Kidney tubule cell (primary cell): Measurements from ENCODE around the gene ASTE1.
"Not testable (repeated sequence)": the region's sequence is repeated elsewhere in the genome, so short reads cannot be mapped to it uniquely, and the experiment has no call there.

Experiments
- DNase-seq: peaks from one replicate; pipeline ENCODE4 v3.0.0-alpha.2; 2018; ENCODE audit warnings: low spot score

The ASTE1 gene

DNA sequence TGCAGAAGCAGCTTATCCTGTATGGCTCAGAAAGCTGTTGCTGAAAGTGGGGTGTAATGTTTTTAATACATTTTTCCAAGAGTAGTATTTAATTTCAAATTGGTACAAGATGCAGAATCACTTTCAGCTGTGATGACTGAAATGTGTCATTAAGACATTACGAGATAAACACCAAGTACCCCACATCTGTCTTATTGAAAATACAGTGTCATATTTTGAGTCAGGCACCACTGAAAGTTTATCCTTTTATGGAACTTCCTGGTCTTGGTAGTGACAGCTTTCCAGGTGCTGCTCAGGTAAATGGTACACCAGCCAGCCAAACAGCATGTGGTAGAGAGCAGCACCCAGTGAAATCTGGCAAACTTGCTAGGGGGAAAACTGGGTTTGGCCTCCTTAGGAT, 16.9 kb downstream of the ASTE1 start:
- DNase-seq: no peak

- DNase-seq: no peak
Measured at GRCh38 chr3:131008326-131008725, 18.3 kb downstream of the ASTE1 start.

- DNase-seq: no peak
Measured at GRCh38 chr3:131007782-131008181, 18.8 kb downstream of the ASTE1 start.

DNA sequence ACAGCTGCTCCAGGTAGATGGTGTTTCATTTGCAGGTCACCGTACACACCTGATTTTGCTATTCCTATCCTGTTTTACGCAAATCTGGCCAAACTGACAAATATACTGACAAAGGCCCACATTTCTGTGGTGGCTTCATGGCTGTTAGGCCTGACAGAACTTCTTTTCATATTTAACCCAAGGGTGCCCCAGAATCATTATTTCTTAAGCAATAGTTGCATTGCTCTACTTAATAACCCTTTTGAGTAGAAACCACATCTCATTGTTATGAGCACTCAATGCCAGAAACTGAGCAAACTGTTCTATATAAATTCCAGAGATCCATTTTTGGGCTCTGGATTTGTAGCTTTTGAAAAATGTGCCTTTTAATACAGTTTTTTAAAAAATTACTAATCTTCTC, 19.4 kb downstream of the ASTE1 start:
- no peak for DNase-seq

DNA sequence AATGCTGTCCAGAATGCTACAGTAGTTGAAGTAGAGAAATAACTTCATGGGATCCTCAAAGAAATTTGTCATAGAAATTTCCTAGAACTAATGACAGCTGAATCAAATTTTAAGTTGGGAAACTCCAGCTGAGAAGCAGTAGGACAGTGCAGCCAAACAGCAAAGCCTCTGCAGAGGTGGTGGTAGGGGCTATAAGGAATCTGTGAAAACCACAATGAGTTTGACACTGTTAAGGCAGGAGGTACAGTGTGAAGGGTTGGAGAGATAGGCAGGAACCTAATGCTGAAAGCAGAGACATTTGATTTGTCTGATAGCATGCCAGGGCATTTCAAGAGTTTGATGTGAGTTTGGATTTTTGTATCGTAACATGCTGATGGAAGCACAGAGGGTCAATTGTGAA, 22.0 kb downstream of the ASTE1 start:
- DNase-seq: no peak

GRCh38 chr3:131001071-131001470, 25.6 kb downstream of the ASTE1 start:
- no peak for DNase-seq

DNA sequence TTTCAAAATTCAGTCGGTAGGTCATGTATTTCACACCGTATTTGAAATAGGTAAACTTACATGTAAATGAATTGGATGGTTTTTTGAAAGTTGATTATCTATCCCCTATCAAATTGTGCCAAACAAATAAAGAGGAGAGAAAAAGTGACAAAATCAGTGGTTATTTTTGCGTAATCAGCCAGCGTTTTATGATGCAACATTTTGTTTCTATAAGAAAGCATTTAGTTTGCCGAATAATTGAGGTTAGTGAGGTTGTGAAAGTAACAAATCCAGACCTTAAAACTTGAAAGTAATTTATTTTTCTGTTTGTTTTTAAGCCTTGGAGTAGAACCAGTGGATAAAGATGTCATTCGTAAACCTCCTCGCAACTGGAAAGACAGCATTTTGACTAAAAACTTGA, 29.3 kb downstream of the ASTE1 start:
- no peak for DNase-seq

- DNase-seq: no peak
Measured at GRCh38 chr3:130992344-130992743, 34.3 kb downstream of the ASTE1 start.

DNA sequence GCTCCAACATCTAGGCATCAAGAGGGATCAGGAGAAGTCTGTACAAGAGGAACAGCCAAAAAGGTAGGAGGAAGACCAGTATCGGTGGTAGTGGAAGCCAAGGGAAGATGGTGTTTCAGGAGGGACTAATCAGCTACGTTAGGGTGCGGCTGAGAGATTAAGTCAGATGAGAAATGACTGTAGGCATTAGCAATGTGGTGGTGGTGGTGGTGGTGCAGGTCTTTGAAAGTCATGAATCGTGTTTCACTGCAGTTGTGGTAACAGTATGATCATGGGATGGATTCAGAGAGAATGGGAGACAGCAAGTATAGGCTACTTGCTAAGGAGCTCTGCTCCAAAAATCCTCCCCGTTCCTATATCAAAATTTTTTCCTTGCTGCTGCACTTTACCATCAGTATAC, 35.5 kb downstream of the ASTE1 start:
- DNase-seq: no peak

- DNase-seq: peak; percentile 12
Measured at GRCh38 chr3:130990282-130990681, 36.3 kb downstream of the ASTE1 start.

- DNase-seq: no peak
Measured at GRCh38 chr3:130981469-130981868, 45.2 kb downstream of the ASTE1 start.

GRCh38 chr3:130979117-130979516, 47.5 kb downstream of the ASTE1 start:
- no peak for DNase-seq

GRCh38 chr3:130976706-130977105, 49.9 kb downstream of the ASTE1 start:
- DNase-seq: no peak

GRCh38 chr3:130975251-130975650, 51.4 kb downstream of the ASTE1 start:
- DNase-seq: no peak

- DNase-seq: no peak
Measured at GRCh38 chr3:130974201-130974600, 52.4 kb downstream of the ASTE1 start.

- DNase-seq: no peak
Measured at GRCh38 chr3:130973406-130973805, 53.2 kb downstream of the ASTE1 start.

DNA sequence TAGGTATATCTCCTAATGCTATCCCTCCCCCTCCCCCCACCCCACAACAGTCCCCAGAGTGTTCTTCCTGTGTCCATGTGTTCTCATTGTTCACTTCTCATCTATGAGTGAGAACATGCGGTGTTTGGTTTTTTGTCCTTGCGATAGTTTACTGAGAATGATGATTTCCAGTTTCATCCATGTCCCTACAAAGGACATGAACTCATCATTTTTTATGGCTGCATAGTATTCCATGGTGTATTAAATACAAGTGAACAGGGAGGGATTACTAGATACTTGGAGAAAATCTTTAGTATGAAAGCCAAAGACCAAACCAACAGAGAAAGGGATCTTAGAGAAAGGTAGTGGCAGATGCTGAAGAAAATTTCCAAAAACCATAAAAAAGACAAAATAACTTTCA, 54.0 kb downstream of the ASTE1 start:
- DNase-seq: not testable (repeated sequence)

DNA sequence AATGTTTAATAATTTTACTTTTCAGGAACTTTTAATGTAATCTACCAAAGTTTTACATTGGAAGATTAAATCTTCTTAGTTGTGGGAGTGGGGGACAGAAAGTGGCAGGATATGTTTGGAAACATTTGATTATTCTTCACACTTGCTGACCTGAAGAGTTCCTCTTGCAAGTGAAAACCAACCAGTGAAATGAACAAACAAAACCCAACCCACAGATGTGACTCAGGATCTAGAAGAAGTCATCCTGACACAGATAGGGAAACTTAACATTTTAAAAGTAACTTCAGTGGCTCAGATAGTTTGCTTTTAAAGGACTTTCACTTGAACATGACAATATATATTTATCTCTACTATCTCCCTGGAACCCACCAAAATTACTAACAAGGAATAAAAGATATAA, 55.4 kb downstream of the ASTE1 start:
- peak; percentile 30 for DNase-seq

- DNase-seq: no peak
Measured at GRCh38 chr3:130969621-130970020, 57.0 kb downstream of the ASTE1 start.

DNA sequence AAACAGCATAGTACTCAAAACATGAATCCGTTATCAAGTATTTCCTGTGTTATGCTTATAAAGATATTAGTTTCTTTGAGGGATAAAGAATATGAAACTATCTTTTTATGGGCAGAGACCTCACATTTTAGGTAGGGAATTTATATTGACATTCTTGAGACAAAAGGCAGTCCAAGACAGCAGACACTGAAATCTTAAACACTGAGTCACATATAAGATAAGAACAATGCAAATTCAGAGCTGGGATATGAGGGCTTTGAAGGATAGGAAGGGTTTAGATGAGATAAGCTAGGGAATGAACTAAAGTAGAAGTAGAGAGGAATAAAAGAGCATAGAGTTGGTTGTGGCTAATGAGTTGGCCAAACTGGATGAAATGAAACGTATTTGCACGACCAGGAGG, 58.4 kb downstream of the ASTE1 start:
- DNase-seq: no peak

DNA sequence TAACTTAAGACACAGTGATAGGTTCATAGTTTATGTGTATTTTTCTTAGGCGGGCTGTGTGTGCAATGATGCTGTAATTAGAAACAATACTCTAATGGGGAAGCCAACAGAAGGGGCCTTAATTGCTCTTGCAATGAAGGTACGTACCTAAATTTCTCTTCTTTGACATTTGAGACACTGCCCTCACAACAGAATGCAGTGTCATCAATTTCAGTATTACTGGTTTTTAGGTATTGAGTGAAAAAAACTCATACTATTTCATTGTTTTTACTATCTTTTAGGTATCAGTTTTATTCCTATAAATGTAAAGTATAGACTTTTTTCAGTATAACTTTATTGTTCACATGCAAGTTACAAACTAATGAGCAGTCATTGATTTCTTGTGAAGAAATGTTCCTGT, 59.3 kb downstream of the ASTE1 start:
- no peak for DNase-seq

- DNase-seq: peak; percentile 81
Measured at GRCh38 chr3:130963878-130964277, 62.7 kb downstream of the ASTE1 start.
